ENCODE results near the gene ATP1A4.

DNA sequence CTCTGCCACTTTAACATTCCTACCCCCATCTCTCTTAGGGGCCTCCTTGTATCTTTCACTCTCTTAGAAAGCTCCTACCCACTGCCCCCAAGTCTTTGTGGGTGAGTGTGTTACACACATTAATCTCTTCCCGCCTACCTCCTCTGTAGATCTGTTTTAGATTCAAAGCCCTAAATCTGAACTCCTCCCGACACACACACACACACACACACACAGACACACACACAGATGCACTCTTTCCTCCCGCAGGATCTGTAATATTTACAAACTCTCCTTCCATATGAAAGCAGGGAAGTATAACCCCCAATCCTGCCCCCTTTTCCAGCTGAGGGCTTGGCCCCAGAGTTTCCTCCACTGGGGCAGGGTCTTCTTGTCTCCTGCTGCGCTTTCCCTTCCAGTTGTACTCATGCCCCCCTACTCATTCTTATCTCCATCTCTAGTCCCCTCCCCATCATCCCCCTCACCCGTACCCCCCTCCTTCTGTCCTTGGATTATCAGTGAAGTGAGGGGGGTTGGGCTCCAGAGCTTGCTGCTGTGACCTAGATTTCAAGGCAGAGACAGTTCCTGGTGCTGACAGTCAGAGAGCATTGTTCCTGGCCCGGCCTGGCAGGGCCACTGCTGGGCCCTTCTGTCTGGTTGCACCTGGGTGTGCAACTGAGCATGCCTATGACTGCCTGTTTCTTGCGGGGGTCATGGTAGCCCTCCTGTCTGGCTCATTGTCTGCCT, 58.1 kb downstream of the ATP1A4 start:
- TF ChIP-seq, protein P1, sequence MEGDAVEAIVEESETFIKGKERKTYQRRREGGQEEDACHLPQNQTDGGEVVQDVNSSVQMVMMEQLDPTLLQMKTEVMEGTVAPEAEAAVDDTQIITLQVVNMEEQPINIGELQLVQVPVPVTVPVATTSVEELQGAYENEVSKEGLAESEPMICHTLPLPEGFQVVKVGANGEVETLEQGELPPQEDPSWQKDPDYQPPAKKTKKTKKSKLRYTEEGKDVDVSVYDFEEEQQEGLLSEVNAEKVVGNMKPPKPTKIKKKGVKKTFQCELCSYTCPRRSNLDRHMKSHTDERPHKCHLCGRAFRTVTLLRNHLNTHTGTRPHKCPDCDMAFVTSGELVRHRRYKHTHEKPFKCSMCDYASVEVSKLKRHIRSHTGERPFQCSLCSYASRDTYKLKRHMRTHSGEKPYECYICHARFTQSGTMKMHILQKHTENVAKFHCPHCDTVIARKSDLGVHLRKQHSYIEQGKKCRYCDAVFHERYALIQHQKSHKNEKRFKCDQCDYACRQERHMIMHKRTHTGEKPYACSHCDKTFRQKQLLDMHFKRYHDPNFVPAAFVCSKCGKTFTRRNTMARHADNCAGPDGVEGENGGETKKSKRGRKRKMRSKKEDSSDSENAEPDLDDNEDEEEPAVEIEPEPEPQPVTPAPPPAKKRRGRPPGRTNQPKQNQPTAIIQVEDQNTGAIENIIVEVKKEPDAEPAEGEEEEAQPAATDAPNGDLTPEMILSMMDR (IDR thresholded peaks at IDR 0.05) = no peak
- no peak for TF ChIP-seq POLR2A (IDR thresholded peaks at IDR 0.05)
